Activated T-cell treated with anti-CD3 and anti-CD28 coated beads, Interleukin-2, amount 50 U/mL, for 1 hour (primary cell): ENCODE measurements around the gene ERGIC1.
"Not testable (repeated sequence)": the region's sequence is repeated elsewhere in the genome, so short reads cannot be mapped to it uniquely, and the experiment has no call there.

ENCODE experiments used
- DNase-seq: peaks from one replicate; pipeline ENCODE4 v3.0.0-alpha.2; 2020

ERGIC1 gene

GRCh38 chr5:172801179-172801671, 32.8 kb upstream of the ERGIC1 start:
- no peak for DNase-seq

- DNase-seq: no peak
Measured at GRCh38 chr5:172802112-172802511, 31.9 kb upstream of the ERGIC1 start.

GRCh38 chr5:172802567-172803176, 31.4 kb upstream of the ERGIC1 start:
- no peak for DNase-seq

- no peak for DNase-seq
Measured at GRCh38 chr5:172805018-172805683, 28.9 kb upstream of the ERGIC1 start.

- no peak for DNase-seq
Measured at GRCh38 chr5:172805736-172806255, 28.3 kb upstream of the ERGIC1 start.

- peak; percentile 79 for DNase-seq
Measured at GRCh38 chr5:172806897-172807672, 27.0 kb upstream of the ERGIC1 start.

- no peak for DNase-seq
Measured at GRCh38 chr5:172807766-172808311, 26.2 kb upstream of the ERGIC1 start.

- no peak for DNase-seq
Measured at GRCh38 chr5:172809774-172810173, 24.3 kb upstream of the ERGIC1 start.

GRCh38 chr5:172810996-172811395, 23.1 kb upstream of the ERGIC1 start:
- not testable (repeated sequence) for DNase-seq

GRCh38 chr5:172815631-172816030, 18.4 kb upstream of the ERGIC1 start:
- no peak for DNase-seq

- DNase-seq: no peak
Measured at GRCh38 chr5:172816925-172817562, 17.0 kb upstream of the ERGIC1 start.

- no peak for DNase-seq
Measured at GRCh38 chr5:172817664-172818063, 16.4 kb upstream of the ERGIC1 start.

- no peak for DNase-seq
Measured at GRCh38 chr5:172818081-172818480, 16.0 kb upstream of the ERGIC1 start.

- no peak for DNase-seq
Measured at GRCh38 chr5:172819569-172819968, 14.5 kb upstream of the ERGIC1 start.

- no peak for DNase-seq
Measured at GRCh38 chr5:172820046-172820767, 13.8 kb upstream of the ERGIC1 start.

- no peak for DNase-seq
Measured at GRCh38 chr5:172821340-172821985, 12.6 kb upstream of the ERGIC1 start.

GRCh38 chr5:172823840-172824362, 10.2 kb upstream of the ERGIC1 start:
- DNase-seq: no peak

GRCh38 chr5:172825610-172826204, 8.3 kb upstream of the ERGIC1 start:
- DNase-seq: no peak

- no peak for DNase-seq
Measured at GRCh38 chr5:172827841-172828240, 6.2 kb upstream of the ERGIC1 start.

GRCh38 chr5:172828911-172829431, 5.1 kb upstream of the ERGIC1 start:
- no peak for DNase-seq
